PC-9 (cell line): ENCODE measurements around the gene CREBBP. TPM values are rescaled to one million over a fixed set of nuclear protein-coding genes. Genes with fewer than 3 reads are reported as not detected.

Experiments used
- BruUV-seq: library from RNA; stranded (reverse); fragments of 400-500 nt; replicated peaks from 2 replicates; lab custom pipeline; 2021; lab: Mats Ljungman, UMichigan
- CTCF ChIA-PET: fragments of 300-600 bp; sonication (Branson Sonifier 250); formaldehyde crosslinking; loops from one replicate; lab custom pipeline; 2022; ENCODE audit warnings: antibody characterized with exemption; lab: Charles Lee
- POLR2A ChIA-PET: fragments of 300-600 bp; sonication (Branson Sonifier 250); formaldehyde crosslinking; loops from one replicate; lab custom pipeline; 2022; ENCODE audit warnings: antibody characterized with exemption; ENCODE audit not compliant: unreplicated experiment; lab: Charles Lee
- DNase-seq, 2 experiments: peaks; one replicate each; pipeline versions ENCODE4 v3.0.0 to v3.0.0-alpha.2; 2015 to 2022; ENCODE audit warnings: mixed read lengths in 1 of 2
- H2AFZ ChIP-seq: fragments of 200-600 bp; sonication (generic); 2 replicates; pipeline ENCODE4 v1.8.1; 2017; ENCODE audit warnings: antibody characterized with exemption
- H3F3A ChIP-seq: fragments of 200-600 bp; sonication (generic); 2 replicates; pipeline ENCODE4 v1.8.1; 2017; ENCODE audit warnings: antibody characterized with exemption, mild to moderate bottlenecking, low read depth; ENCODE audit not compliant: insufficient read depth
- H3K27ac ChIP-seq: fragments of 200-600 bp; sonication (generic); 2 replicates; pipeline ENCODE4 v1.6.1; 2016; ENCODE audit warnings: mixed run types
- H3K27me3 ChIP-seq: fragments of 200-600 bp; sonication (generic); 2 replicates; pipeline ENCODE4 v1.6.1; 2016; ENCODE audit warnings: low read depth, mixed run types; ENCODE audit not compliant: insufficient read depth
- H3K36me3 ChIP-seq: fragments of 200-600 bp; sonication (generic); 2 replicates; pipeline ENCODE4 v1.6.1; 2016; ENCODE audit warnings: low read depth, mixed run types
- H3K4me1 ChIP-seq: fragments of 200-600 bp; sonication (generic); replicated peaks from 2 replicates; pipeline ENCODE4 v1.6.1; 2016; ENCODE audit warnings: mixed run types; ENCODE audit not compliant: insufficient read depth
- H3K4me2 ChIP-seq: fragments of 200-600 bp; sonication (generic); 2 replicates; pipeline ENCODE4 v1.6.1; 2017; ENCODE audit warnings: mixed run types
- H3K4me3 ChIP-seq: fragments of 200-600 bp; sonication (generic); 2 replicates; pipeline ENCODE4 v1.6.1; 2016; ENCODE audit warnings: mixed run types
- H3K79me2 ChIP-seq: fragments of 200-600 bp; sonication (generic); 2 replicates; pipeline ENCODE4 v1.6.1; 2017; ENCODE audit warnings: low read depth, mixed run types
- H3K9me2 ChIP-seq: fragments of 200-600 bp; sonication (generic); 2 replicates; pipeline ENCODE4 v1.8.1; 2017; ENCODE audit warnings: mild to moderate bottlenecking; ENCODE audit not compliant: insufficient read depth
- H3K9me3 ChIP-seq: fragments of 200-600 bp; sonication (generic); 2 replicates; pipeline ENCODE4 v1.8.1; 2016; ENCODE audit warnings: low read depth; ENCODE audit not compliant: insufficient read depth
- H4K20me1 ChIP-seq: fragments of 200-600 bp; sonication (generic); 2 replicates; pipeline ENCODE4 v1.8.1; 2017; ENCODE audit not compliant: insufficient read depth
- CTCF ChIP-seq: fragments of 200-600 bp; sonication (generic); conservative IDR thresholded peaks from 2 replicates; pipeline ENCODE4 v1.6.1; 2017; ENCODE audit warnings: mixed run types, antibody characterized with exemption, mild to moderate bottlenecking, moderate library complexity
- EZH2 ChIP-seq: fragments of 200-600 bp; sonication (generic); IDR thresholded peaks from 2 replicates; pipeline ENCODE4 v1.8.0; 2017; ENCODE audit warnings: antibody characterized with exemption, low read depth
- intact Hi-C: fragments of 100-400 bp; cut with micrococcal nuclease; formaldehyde crosslinking; loops from one replicate; pipeline ENCODE4 v1.10.0; 2022; ENCODE audit not compliant: unreplicated experiment
- total RNA-seq: library from RNA; stranded (reverse); gene quantifications from 2 replicates; pipeline ENCODE4 v1.2.3, GENCODE V29; 2021

The CREBBP gene
- total RNA-seq, 1 experiment from 2014 or later, result 74.9 TPM

GRCh38 chr16:3797473-3797872, 83.0 kb downstream of the CREBBP start:
- H3K4me2 ChIP-seq, result no peak overlapping the region
- no peaks in the 10 kb centered on the region for H3K9me3 ChIP-seq
- no peak overlapping the region for H2AFZ ChIP-seq
- H3K4me3 ChIP-seq, result no peak overlapping the region
- DNase-seq, result no peak
- H3K4me1 ChIP-seq, result no peaks in the 10 kb centered on the region
- intact Hi-C loops, result no loop called here
- ChIA-PET CTCF (interaction anchor here (0.7 kb wide), 1 partner anchor 18 kb away, joined by 3 read pairs; no protein-coding TSS in a partner anchor), POLR2A (no interaction called here)
- peaks cover 16% of the 10 kb centered on the region; the same call in 1 of the 2 replicates for H3F3A ChIP-seq
- H4K20me1 ChIP-seq, result peaks cover 83% of the 10 kb centered on the region
- H3K9me2 ChIP-seq, result no peaks in the 10 kb centered on the region
- no peak overlapping the region for H3K27ac ChIP-seq
- no TSS peak for BruUV-seq
- H3K36me3 ChIP-seq, result no peaks in the 10 kb centered on the region
- peaks cover 85% of the 10 kb centered on the region for H3K79me2 ChIP-seq
- TF ChIP-seq CTCF (no peak), EZH2 (no peak)
- H3K27me3 ChIP-seq, result no peaks in the 10 kb centered on the region

- H3K36me3 ChIP-seq, result peaks cover 11% of the 10 kb centered on the region
- ChIA-PET POLR2A (no interaction called here), CTCF (no interaction called here)
- H2AFZ ChIP-seq, result no peak overlapping the region
- peaks cover 49% of the 10 kb centered on the region for H4K20me1 ChIP-seq
- no peaks in the 10 kb centered on the region for H3K9me2 ChIP-seq
- no peak for DNase-seq
- no peak overlapping the region for H3K4me2 ChIP-seq
- H3K79me2 ChIP-seq, result peaks cover 44% of the 10 kb centered on the region
- H3K4me3 ChIP-seq, result no peak overlapping the region
- BruUV-seq, result no TSS peak
- no peaks in the 10 kb centered on the region for H3F3A ChIP-seq
- H3K27ac ChIP-seq, result no peak overlapping the region
- no peaks in the 10 kb centered on the region for H3K4me1 ChIP-seq
- no peaks in the 10 kb centered on the region for H3K27me3 ChIP-seq
- intact Hi-C loops, result no loop called here
- no peaks in the 10 kb centered on the region for H3K9me3 ChIP-seq
- TF ChIP-seq EZH2 (no peak), CTCF (no peak)
Measured at GRCh38 chr16:3793161-3793576, 87.3 kb downstream of the CREBBP start.

- Histone ChIP-seq H3K4me2 (no peak overlapping the region), H4K20me1 (peaks cover 43% of the 10 kb centered on the region), H3K4me3 (no peak overlapping the region), H3K27me3 (no peaks in the 10 kb centered on the region), H3K27ac (no peak overlapping the region), H3K36me3 (peaks cover 11% of the 10 kb centered on the region), H3F3A (no peaks in the 10 kb centered on the region), H3K9me3 (no peaks in the 10 kb centered on the region), H3K79me2 (peaks cover 38% of the 10 kb centered on the region), H2AFZ (no peak overlapping the region), H3K9me2 (no peaks in the 10 kb centered on the region), H3K4me1 (no peaks in the 10 kb centered on the region)
- ChIA-PET CTCF (no interaction called here), POLR2A (no interaction called here)
- BruUV-seq, result no TSS peak
- TF ChIP-seq EZH2 (no peak), CTCF (no peak)
- no peak for DNase-seq
- intact Hi-C loops, result no loop called here
Measured at GRCh38 chr16:3792472-3793012, 88.0 kb downstream of the CREBBP start.
